Activated CD4-positive, alpha-beta memory T cell treated with anti-CD3 and anti-CD28 coated beads, Interleukin-2, amount 10 ng/mL, durations not matched to agents 7 days and 5 days (primary cell): ENCODE results near the gene LANCL2. TPM values are rescaled to one million over a fixed set of nuclear protein-coding genes. Genes with fewer than 3 reads are reported as not detected.

Source experiments
- total RNA-seq, 2 experiments: library from RNA; stranded (reverse); gene quantifications; one replicate each; pipeline ENCODE4 v1.2.3, GENCODE V29; 2021

Gene LANCL2
- total RNA-seq, 2 experiments from 2014 or later = 6.4 TPM

Other genes starting within 250 kb of the LANCL2 start
- 10 to 100 TPM; 51.4 to 52.7 TPM for gene VOPP1, start 207.2 kb downstream of the LANCL2 start, total RNA-seq